B cell (primary cell): ENCODE measurements around the gene NMUR1. TPM values are rescaled to one million over a fixed set of nuclear protein-coding genes. Genes with fewer than 3 reads are reported as not detected.
A peak's percentile ranks its signal among the peaks of the same experiment; 100 is the strongest.

ENCODE experiments used
- ATAC-seq: fragments of 200-7000 bp; cut with Tn5 transposase; one replicate; pipeline ENCODE4 v1.10.0; 2021; ENCODE audit warnings: low read depth, mild to moderate bottlenecking, moderate number of reproducible peaks, moderate library complexity
- CTCF ChIA-PET: fragments of 350-600 bp; sonication (Branson Sonifier 250); formaldehyde crosslinking; loops from one replicate; lab custom pipeline; 2021; ENCODE audit warnings: antibody characterized with exemption, inconsistent platforms; lab: Charles Lee
- POLR2A ChIA-PET: fragments of 350-600 bp; sonication (Branson Sonifier 250); formaldehyde crosslinking; loops from one replicate; lab custom pipeline; 2021; ENCODE audit warnings: antibody characterized with exemption; lab: Charles Lee
- DNase-seq: peaks from one replicate; pipeline ENCODE4 v3.0.0; 2013
- H2AFZ ChIP-seq: 2 replicates; pipeline ENCODE4 v1.6.1; 2012; ENCODE audit warnings: mild to moderate bottlenecking, low read depth, low read length; ENCODE audit not compliant: insufficient read depth, poor library complexity, severe bottlenecking
- H3K27ac ChIP-seq, 2 donors: 1 replicate in 1 of 2; 2 replicates in 1 of 2; pipeline ENCODE4 v1.5.1; 2012 to 2013; ENCODE audit warnings: low read length in 2 of 2, mild to moderate bottlenecking in 2 of 2, moderate library complexity in 1 of 2
- H3K27me3 ChIP-seq, 4 experiments: fragments of 200-600 bp in 1 of 4; sonication (generic) in 1 of 4; replicated peaks in 1 of 4; 1 replicate in 2 of 4; 2 replicates in 2 of 4; pipeline versions ENCODE4 v1.6.1 to v1.7.0; 2013 to 2016; ENCODE audit warnings: low read length in 3 of 4, mild to moderate bottlenecking in 2 of 4, mixed read lengths in 1 of 4, moderate library complexity in 1 of 4; ENCODE audit not compliant: insufficient read depth in 4 of 4, control insufficient read depth in 3 of 4; ENCODE audit errors: control extremely low read depth in 1 of 4
- H3K36me3 ChIP-seq, 2 experiments: replicated peaks in 1 of 2; 1 replicate in 1 of 2; 2 replicates in 1 of 2; pipeline versions ENCODE4 v1.6.1 to v1.7.1; 2013; ENCODE audit warnings: low read length in 1 of 2; ENCODE audit not compliant: insufficient read depth in 2 of 2, control insufficient read depth in 1 of 2; ENCODE audit errors: control extremely low read depth in 1 of 2, extremely low read depth in 1 of 2
- H3K4me1 ChIP-seq, 2 donors: fragments of 200-600 bp in 1 of 2; sonication (generic) in 1 of 2; 1 replicate in 1 of 2; 2 replicates in 1 of 2; pipeline versions ENCODE4 v1.5.1 to v1.6.1; 2013 to 2017; ENCODE audit warnings: low read length in 2 of 2; ENCODE audit not compliant: control insufficient read depth in 2 of 2, insufficient read depth in 2 of 2
- H3K4me2 ChIP-seq: replicated peaks from 2 replicates; pipeline ENCODE3; 2012; ENCODE audit warnings: mild to moderate bottlenecking, low read depth, low read length; ENCODE audit not compliant: poor library complexity, severe bottlenecking
- H3K4me3 ChIP-seq, 5 experiments: fragments of 200-600 bp in 1 of 5; sonication (generic) in 1 of 5; 1 replicate in 3 of 5; 2 replicates in 2 of 5; pipeline versions ENCODE4 v1.5.1 to v1.7.0; 2011 to 2016; ENCODE audit warnings: low read length in 4 of 5, mild to moderate bottlenecking in 4 of 5, low read depth in 2 of 5, control low read depth in 1 of 5, moderate library complexity in 1 of 5; ENCODE audit not compliant: insufficient read depth in 1 of 5; ENCODE audit errors: control extremely low read depth in 1 of 5, extremely low read depth in 1 of 5
- H3K79me2 ChIP-seq: fragments of 200-600 bp; sonication (generic); one replicate; pipeline ENCODE4 v1.6.0; 2016; ENCODE audit warnings: low read length; ENCODE audit not compliant: control insufficient read depth, insufficient read depth
- H3K9ac ChIP-seq: fragments of 200-600 bp; sonication (generic); 2 replicates; pipeline ENCODE4 v1.6.1; 2017; ENCODE audit warnings: mild to moderate bottlenecking, low read length, moderate library complexity
- H3K9me3 ChIP-seq, 3 donors: one replicate each; pipeline versions ENCODE4 v1.6.1 to v1.7.1; 2013; ENCODE audit warnings: low read length in 2 of 3; ENCODE audit not compliant: control insufficient read depth in 2 of 3, insufficient read depth in 1 of 3; ENCODE audit errors: control extremely low read depth in 1 of 3
- H4K20me1 ChIP-seq: 2 replicates; pipeline ENCODE4 v1.6.0; 2012; ENCODE audit warnings: mild to moderate bottlenecking, low read length; ENCODE audit not compliant: insufficient read depth, control insufficient read depth, poor library complexity, severe bottlenecking
- H3K27ac Mint-ChIP-seq: one replicate; pipeline ENCODE4 v1.8.0; 2021; ENCODE audit warnings: mixed read lengths
- H3K27me3 Mint-ChIP-seq: one replicate; pipeline ENCODE4 v1.8.0; 2021; ENCODE audit warnings: mixed read lengths
- H3K4me1 Mint-ChIP-seq: one replicate; pipeline ENCODE4 v1.8.0; 2021; ENCODE audit warnings: mixed read lengths
- H3K4me3 Mint-ChIP-seq: one replicate; pipeline ENCODE4 v1.8.0; 2021; ENCODE audit warnings: mixed read lengths
- H3K9me3 Mint-ChIP-seq: one replicate; pipeline ENCODE4 v1.8.0; 2022; ENCODE audit warnings: mixed read lengths; ENCODE audit not compliant: insufficient read depth
- CTCF ChIP-seq: fragments of 200-600 bp; IDR thresholded peaks from one replicate; pipeline ENCODE4 v1.8.0; 2022; ENCODE audit warnings: antibody characterized with exemption, mild to moderate bottlenecking
- EZH2 ChIP-seq: IDR thresholded peaks from 2 replicates; pipeline ENCODE4 v1.6.1; 2012; ENCODE audit warnings: borderline replicate concordance, low read depth, mild to moderate bottlenecking, moderate library complexity, low read length; ENCODE audit not compliant: insufficient read depth, poor library complexity, severe bottlenecking
- WGBS: methylation state at CpG from one replicate; pipeline ENCODE4 v1.1.5; 2013; ENCODE audit warnings: missing lambda C conversion rate; ENCODE audit not compliant: insufficient coverage; 5-methylcytosine and 5-hydroxymethylcytosine counted together
- intact Hi-C: fragments of 100-400 bp; cut with micrococcal nuclease; formaldehyde crosslinking; loops from one replicate; pipeline ENCODE4 v1.10.0; 2022
- polyA plus RNA-seq: library from polyadenylated mRNA; depleted of rRNA; stranded (reverse); fragments of >200 nt; gene quantifications from 2 replicates; pipeline ENCODE4 v1.2.3, GENCODE V29; 2012
- total RNA-seq, 2 donors: library from RNA; stranded (reverse); fragments of 120-200 nt in 1 of 2; gene quantifications; 1 replicate in 1 of 2; 2 replicates in 1 of 2; pipeline versions ENCODE4 v1.2.3 to v1.2.4, GENCODE V29; 2013 to 2022

Gene NMUR1
- total and polyA plus RNA-seq, 2 donors (not counting 1 experiment from before 2014, with no cell fraction given) = 0.09 to 0.10 TPM

- H3K9me3 ChIP-seq = no peaks in the 10 kb centered on the region
- CTCF ChIA-PET = interaction anchor here (0.6 to 2.9 kb wide), 11 partner anchors 9 to 151 kb away, joined by 3 to 16 read pairs (median 4); no protein-coding TSS in a partner anchor
- peak; percentile 37 for DNase-seq
- H3K4me1 ChIP-seq = no peaks in the 10 kb centered on the region
- Mint-ChIP-seq H3K4me1 (no peaks in the 10 kb centered on the region), H3K4me3 (no peak overlapping the region), H3K9me3 (no peaks in the 10 kb centered on the region), H3K27ac (no peak overlapping the region), H3K27me3 (no peaks in the 10 kb centered on the region)
- intact Hi-C loops = loop anchor here (1.0 kb wide), 1 partner anchor 38 kb away; no protein-coding TSS in a partner anchor
- H3K4me2 ChIP-seq = no peak overlapping the region
- no peak overlapping the region for H2AFZ ChIP-seq
- H3K4me3 ChIP-seq = no peak overlapping the region
- WGBS = 40% methylated on average over 1 of the region's 3 CpGs
- peak; percentile 62 for ATAC-seq
- TF ChIP-seq CTCF (no peak), EZH2 (no peak)
- no peaks in the 10 kb centered on the region for H3K36me3 ChIP-seq
- no peaks in the 10 kb centered on the region for H3K27me3 ChIP-seq
- no peaks in the 10 kb centered on the region for H4K20me1 ChIP-seq
- H3K27ac ChIP-seq = no peak overlapping the region
- no peak overlapping the region for H3K9ac ChIP-seq
- POLR2A ChIA-PET = interaction anchor here (0.6 kb wide), 2 partner anchors 34 to 104 kb away, joined by 3 to 4 read pairs; no protein-coding TSS in a partner anchor
- H3K79me2 ChIP-seq = no peaks in the 10 kb centered on the region
Observed at GRCh38 chr2:231563378-231563961, 33.2 kb upstream of the NMUR1 start.

GRCh38 chr2:231557571-231558217 is 27.4 kb upstream of the NMUR1 start:
- Histone ChIP-seq H3K79me2 (no peaks in the 10 kb centered on the region), H3K27me3 (no peaks in the 10 kb centered on the region), H3K9me3 (peaks cover 0 to 7% (median 1%) of the 10 kb centered on the region in 3 donors), H2AFZ (peak overlapping the region; percentile 35), H3K27ac (no peak overlapping the region), H3K4me3 (no peak overlapping the region), H4K20me1 (no peaks in the 10 kb centered on the region), H3K4me1 (peaks cover 26 to 28% of the 10 kb centered on the region in 2 donors), H3K36me3 (no peaks in the 10 kb centered on the region), H3K9ac (no peak overlapping the region), H3K4me2 (peak overlapping the region; percentile 7)
- intact Hi-C loops = loop anchor here (1.0 to 10.0 kb wide), 4 partner anchors 13 to 453 kb away; partner anchors contain the start of gene NMUR1
- Mint-ChIP-seq H3K4me3 (no peak overlapping the region), H3K27ac (no peak overlapping the region), H3K9me3 (peaks cover 2% of the 10 kb centered on the region), H3K4me1 (peaks cover 23% of the 10 kb centered on the region), H3K27me3 (no peaks in the 10 kb centered on the region)
- DNase-seq = peak; percentile 85
- 43% methylated on average over 9 of the region's 11 CpGs for WGBS
- CTCF ChIA-PET = interaction anchor here (0.9 to 7.9 kb wide), 22 partner anchors 9 to 244 kb away, joined by 3 to 76 read pairs (median 5); partner anchors contain the start of genes NCL and NMUR1
- POLR2A ChIA-PET = no interaction called here
- TF ChIP-seq CTCF (peak; percentile 82), EZH2 (no peak)
- peak; percentile 88 for ATAC-seq
